Osteoblast (primary cell): ENCODE results near the gene TOR1A. TPM values are rescaled to one million over a fixed set of nuclear protein-coding genes. Genes with fewer than 3 reads are reported as not detected.

Experiments
- DNase-seq: peaks from one replicate; pipeline ENCODE4 v3.0.0; 2011; ENCODE audit warnings: low spot score, mixed read lengths; ENCODE audit not compliant: insufficient read length; ENCODE audit errors: missing footprints
- H2AFZ ChIP-seq: 2 replicates; pipeline ENCODE4 v1.6.0; 2011; ENCODE audit warnings: mild to moderate bottlenecking, low read length
- H3K27ac ChIP-seq: 2 replicates; pipeline ENCODE4 v1.5.1; 2011; ENCODE audit warnings: mild to moderate bottlenecking, low read depth, low read length, moderate library complexity
- H3K27me3 ChIP-seq: 2 replicates; pipeline ENCODE4 v1.6.0; 2012; ENCODE audit warnings: mild to moderate bottlenecking, control low read depth, inconsistent platforms, low read length, moderate library complexity; ENCODE audit not compliant: insufficient read depth
- H3K36me3 ChIP-seq: 2 replicates; pipeline ENCODE4 v1.5.1; 2011; ENCODE audit warnings: mild to moderate bottlenecking, low read length, control low read depth, moderate library complexity; ENCODE audit not compliant: insufficient read depth
- H3K4me1 ChIP-seq: 2 replicates; pipeline ENCODE4 v1.5.1; 2011; ENCODE audit warnings: mild to moderate bottlenecking, low read length, control low read depth, moderate library complexity; ENCODE audit not compliant: insufficient read depth
- H3K4me2 ChIP-seq: 2 replicates; pipeline ENCODE4 v1.6.0; 2011; ENCODE audit warnings: mild to moderate bottlenecking, low read length; ENCODE audit not compliant: insufficient read depth
- H3K4me3 ChIP-seq: fragments of 200-600 bp; sonication (generic); 3 replicates; pipeline ENCODE4 v1.5.1; 2012; ENCODE audit warnings: mild to moderate bottlenecking, low read length, inconsistent platforms; ENCODE audit not compliant: insufficient read depth
- H3K79me2 ChIP-seq: 2 replicates; pipeline ENCODE4 v1.6.0; 2012; ENCODE audit warnings: mild to moderate bottlenecking, low read length, control low read depth, inconsistent platforms; ENCODE audit not compliant: insufficient read depth
- H3K9me3 ChIP-seq: 2 replicates; pipeline ENCODE4 v1.5.1; 2011; ENCODE audit warnings: low read depth, low read length, control low read depth
- H4K20me1 ChIP-seq: 2 replicates; pipeline ENCODE4 v1.6.0; 2012; ENCODE audit warnings: mild to moderate bottlenecking, low read length, control low read depth; ENCODE audit not compliant: insufficient read depth
- CTCF ChIP-seq: IDR thresholded peaks from 2 replicates; pipeline ENCODE4 v1.5.1; 2011; ENCODE audit warnings: mild to moderate bottlenecking, low read depth, low read length, moderate library complexity; ENCODE audit errors: extremely low read depth
- total RNA-seq: library from RNA; depleted of rRNA; stranded (reverse); fragments of >200 nt; gene quantifications from 2 replicates; pipeline ENCODE4 v1.2.3, GENCODE V29; 2012

TOR1A gene, protein sequence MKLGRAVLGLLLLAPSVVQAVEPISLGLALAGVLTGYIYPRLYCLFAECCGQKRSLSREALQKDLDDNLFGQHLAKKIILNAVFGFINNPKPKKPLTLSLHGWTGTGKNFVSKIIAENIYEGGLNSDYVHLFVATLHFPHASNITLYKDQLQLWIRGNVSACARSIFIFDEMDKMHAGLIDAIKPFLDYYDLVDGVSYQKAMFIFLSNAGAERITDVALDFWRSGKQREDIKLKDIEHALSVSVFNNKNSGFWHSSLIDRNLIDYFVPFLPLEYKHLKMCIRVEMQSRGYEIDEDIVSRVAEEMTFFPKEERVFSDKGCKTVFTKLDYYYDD
- total RNA-seq: 52.1 and 52.5 TPM in 2 replicates

DNA sequence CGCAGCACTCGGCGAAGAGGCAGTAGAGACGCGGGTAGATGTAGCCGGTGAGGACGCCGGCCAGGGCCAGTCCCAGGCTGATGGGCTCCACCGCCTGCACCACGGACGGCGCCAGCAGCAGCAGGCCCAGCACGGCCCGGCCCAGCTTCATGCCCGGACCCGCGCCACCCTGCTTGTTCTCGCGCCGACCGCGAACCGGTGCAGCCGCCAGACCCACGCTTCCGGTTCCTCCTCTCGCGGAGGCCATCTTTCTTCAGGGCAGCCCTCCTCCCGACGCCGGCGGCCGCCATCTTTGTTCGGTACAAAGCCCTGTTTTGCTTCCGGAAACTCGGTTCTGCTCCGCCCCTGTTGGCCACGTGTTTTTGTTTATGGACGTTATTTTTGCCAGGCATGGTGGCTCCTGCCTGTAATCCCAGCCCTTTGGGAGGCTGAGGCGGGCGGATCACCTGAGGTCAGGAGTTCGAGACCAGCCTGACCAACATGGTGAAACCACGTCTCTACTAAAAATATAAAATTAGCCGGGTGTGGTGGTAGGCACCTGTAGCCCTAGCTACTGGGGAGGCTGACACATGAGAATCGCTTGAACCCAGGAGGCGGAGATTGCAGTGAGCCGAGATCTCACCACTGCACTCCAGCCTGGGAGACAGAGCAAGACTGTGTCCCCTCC lies at the start of gene TOR1A:
TOR1A (minus strand) TSS at position 202 of the 667 bp plus-strand sequence; CDS start at position 151, 51 bp downstream.
- peak; percentile 99 for DNase-seq
- Histone ChIP-seq H4K20me1 (peaks cover 8% of the 10 kb centered on the region), H2AFZ (peak within 1 kb of the TSS; percentile 82), H3K27me3 (no peaks in the 10 kb centered on the region), H3K79me2 (peaks cover 31% of the 10 kb centered on the region), H3K9me3 (no peaks in the 10 kb centered on the region), H3K4me3 (peak within 1 kb of the TSS; percentile 90), H3K4me2 (peak within 1 kb of the TSS; percentile 86), H3K4me1 (peaks cover 7% of the 10 kb centered on the region), H3K36me3 (peaks cover 47% of the 10 kb centered on the region), H3K27ac (peak within 1 kb of the TSS; percentile 53)
- TF ChIP-seq CTCF: no peak

DNA sequence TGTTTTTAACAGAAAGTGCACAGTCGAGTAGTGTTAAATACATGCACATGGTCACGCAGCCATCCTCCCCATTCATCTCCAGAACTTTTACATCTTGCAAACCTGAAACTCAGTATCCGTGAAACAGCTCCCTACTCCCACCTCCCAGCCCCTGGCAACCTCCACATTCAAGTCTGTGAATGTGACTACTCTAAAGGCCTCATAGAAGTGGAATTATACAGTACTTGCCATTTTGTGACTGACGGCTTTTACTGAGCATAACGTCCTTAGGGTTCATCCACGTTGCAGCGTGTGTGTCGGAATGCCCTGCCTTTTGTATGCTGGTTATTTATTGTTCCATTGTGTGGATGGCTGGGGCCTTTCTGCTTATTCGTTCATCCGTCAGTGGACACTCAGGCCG lies 47.1 kb upstream of the TOR1A start:
- Histone ChIP-seq H3K79me2 (no peaks in the 10 kb centered on the region), H4K20me1 (peaks cover 3% of the 10 kb centered on the region), H3K36me3 (peaks cover 38% of the 10 kb centered on the region), H3K9me3 (no peaks in the 10 kb centered on the region), H3K27me3 (no peaks in the 10 kb centered on the region), H2AFZ (no peak overlapping the region), H3K4me2 (no peak overlapping the region), H3K4me1 (no peaks in the 10 kb centered on the region), H3K4me3 (no peak overlapping the region), H3K27ac (no peak overlapping the region)
- TF ChIP-seq CTCF: no peak
- DNase-seq: no peak

DNA sequence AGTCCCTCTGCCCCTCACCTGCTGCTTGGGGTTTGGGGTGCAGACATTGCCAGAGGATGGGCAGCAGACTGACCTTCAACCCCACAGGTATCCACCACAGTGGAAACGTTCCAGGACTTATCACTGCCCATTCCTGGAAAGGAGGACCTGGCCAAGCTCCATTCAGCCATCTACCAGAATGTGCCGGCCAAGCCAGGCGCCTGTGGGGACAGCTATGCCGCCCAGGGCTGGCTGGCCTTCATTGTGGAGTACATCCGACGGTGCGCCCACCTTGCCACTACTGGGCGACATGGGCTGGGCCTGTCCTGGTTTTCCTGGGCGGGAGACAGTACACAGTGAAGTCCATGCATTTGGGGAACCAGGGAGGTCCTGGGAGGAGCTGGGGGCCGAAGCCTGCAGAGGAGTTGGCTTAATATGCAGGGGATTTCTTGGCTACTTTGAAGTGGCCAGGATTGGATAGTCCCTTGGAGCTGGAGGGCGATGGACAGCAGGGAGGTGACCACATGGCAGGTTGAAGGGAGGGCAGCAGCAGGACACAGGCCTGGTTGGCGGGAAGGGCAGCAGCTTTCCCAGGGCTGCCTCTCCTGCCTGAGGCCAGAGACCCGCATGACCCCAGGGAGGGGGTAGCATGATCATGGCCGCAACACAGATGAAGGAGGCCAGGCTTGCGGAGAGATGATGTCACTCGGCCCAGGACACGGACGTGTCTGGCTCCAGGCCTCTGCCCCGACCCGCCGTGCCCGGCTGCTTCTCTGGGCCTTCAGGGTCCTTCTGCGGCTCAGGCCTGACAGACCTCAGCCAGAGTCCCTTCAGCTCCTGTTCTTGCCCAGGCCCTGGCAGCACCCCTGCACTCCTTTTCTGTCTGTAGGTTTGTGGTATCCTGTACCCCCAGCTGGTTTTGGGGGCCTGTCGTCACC lies 45.9 kb upstream of the TOR1A start:
- TF ChIP-seq CTCF: no peak
- no peaks in the 10 kb centered on the region for H3K9me3 ChIP-seq

More for the DNA sequence above, 45.9 kb upstream of the TOR1A start:
- H2AFZ ChIP-seq: no peak overlapping the region
- H3K36me3 ChIP-seq: peaks cover 35% of the 10 kb centered on the region
- no peak overlapping the region for H3K27ac ChIP-seq
- H3K27me3 ChIP-seq: no peaks in the 10 kb centered on the region
- H3K4me1 ChIP-seq: no peaks in the 10 kb centered on the region
- H4K20me1 ChIP-seq: no peaks in the 10 kb centered on the region
- H3K4me3 ChIP-seq: no peak overlapping the region
- no peaks in the 10 kb centered on the region for H3K79me2 ChIP-seq
- H3K4me2 ChIP-seq: no peak overlapping the region
- peak; percentile 55 for DNase-seq
